ENCODE results near the gene JMJD6. TPM values are rescaled to one million over a fixed set of nuclear protein-coding genes. Genes with fewer than 3 reads are reported as not detected.
A peak's percentile ranks its signal among the peaks of the same experiment; 100 is the strongest.

The JMJD6 gene
- polyA plus RNA-seq, 1 experiment, result 17.2 TPM

DNA sequence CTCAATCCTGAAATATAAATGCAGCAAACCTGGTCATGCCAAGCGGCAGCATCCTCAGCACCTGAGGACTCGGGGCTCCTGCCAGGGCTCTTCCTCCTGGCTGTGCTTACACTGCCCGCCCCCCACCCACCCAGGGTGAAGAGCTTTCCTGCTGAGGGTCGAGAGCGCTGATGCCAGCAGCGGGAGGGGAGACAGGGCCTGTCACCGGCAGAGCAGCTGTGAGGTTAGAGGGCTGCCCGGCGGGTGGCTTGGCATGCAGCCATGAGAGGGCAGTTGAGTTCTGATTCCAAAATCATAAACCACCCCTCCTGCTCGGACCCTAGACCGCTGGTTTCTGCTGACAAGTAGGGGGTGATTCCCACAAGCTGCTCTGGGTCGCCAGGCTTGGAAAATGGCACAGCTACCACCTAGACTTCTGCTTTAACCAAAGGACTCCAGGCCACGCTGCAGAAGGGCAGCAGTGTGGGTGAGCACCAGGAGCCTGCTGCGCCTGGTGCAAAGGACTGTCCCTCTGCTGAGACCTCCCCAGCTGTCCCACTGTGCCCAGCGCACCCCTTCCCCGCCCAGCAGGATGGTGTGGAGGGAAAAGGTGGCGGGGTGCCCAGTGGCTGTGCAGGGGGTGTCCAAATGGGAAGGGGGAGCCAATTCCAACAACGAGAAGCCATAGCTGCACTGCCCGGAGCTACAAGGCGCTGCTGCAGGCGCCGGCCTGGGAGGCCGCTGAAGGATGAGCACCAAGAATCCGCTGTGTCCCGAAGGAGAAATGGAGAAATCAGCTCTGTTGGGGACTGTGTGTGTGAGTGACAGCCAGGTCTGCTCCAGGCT is 42.3 kb downstream of the JMJD6 start:
- Histone ChIP-seq H3K36me3 (ENCODE audit: control insufficient read depth, insufficient read depth, low read length) (peaks cover 30% of the 10 kb centered on the region), H3K4me3 (ENCODE audit: low read depth, low read length) (no peak overlapping the region), H3K27me3 (ENCODE audit: control insufficient read depth, insufficient read depth, low read length) (no peaks in the 10 kb centered on the region)
- TF ChIP-seq, protein P1, sequence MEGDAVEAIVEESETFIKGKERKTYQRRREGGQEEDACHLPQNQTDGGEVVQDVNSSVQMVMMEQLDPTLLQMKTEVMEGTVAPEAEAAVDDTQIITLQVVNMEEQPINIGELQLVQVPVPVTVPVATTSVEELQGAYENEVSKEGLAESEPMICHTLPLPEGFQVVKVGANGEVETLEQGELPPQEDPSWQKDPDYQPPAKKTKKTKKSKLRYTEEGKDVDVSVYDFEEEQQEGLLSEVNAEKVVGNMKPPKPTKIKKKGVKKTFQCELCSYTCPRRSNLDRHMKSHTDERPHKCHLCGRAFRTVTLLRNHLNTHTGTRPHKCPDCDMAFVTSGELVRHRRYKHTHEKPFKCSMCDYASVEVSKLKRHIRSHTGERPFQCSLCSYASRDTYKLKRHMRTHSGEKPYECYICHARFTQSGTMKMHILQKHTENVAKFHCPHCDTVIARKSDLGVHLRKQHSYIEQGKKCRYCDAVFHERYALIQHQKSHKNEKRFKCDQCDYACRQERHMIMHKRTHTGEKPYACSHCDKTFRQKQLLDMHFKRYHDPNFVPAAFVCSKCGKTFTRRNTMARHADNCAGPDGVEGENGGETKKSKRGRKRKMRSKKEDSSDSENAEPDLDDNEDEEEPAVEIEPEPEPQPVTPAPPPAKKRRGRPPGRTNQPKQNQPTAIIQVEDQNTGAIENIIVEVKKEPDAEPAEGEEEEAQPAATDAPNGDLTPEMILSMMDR (IDR thresholded peaks at IDR 0.05; ENCODE audit: insufficient read depth, low read depth, low read length), result no peak
- ChIA-PET POLR2A (no interaction called here), CTCF (interaction anchor here (0.8 to 1.2 kb wide), 4 partner anchors 12 to 161 kb away, joined by 3 read pairs; no protein-coding TSS in a partner anchor)
- no peak for DNase-seq (ENCODE audit: low read depth)

DNA sequence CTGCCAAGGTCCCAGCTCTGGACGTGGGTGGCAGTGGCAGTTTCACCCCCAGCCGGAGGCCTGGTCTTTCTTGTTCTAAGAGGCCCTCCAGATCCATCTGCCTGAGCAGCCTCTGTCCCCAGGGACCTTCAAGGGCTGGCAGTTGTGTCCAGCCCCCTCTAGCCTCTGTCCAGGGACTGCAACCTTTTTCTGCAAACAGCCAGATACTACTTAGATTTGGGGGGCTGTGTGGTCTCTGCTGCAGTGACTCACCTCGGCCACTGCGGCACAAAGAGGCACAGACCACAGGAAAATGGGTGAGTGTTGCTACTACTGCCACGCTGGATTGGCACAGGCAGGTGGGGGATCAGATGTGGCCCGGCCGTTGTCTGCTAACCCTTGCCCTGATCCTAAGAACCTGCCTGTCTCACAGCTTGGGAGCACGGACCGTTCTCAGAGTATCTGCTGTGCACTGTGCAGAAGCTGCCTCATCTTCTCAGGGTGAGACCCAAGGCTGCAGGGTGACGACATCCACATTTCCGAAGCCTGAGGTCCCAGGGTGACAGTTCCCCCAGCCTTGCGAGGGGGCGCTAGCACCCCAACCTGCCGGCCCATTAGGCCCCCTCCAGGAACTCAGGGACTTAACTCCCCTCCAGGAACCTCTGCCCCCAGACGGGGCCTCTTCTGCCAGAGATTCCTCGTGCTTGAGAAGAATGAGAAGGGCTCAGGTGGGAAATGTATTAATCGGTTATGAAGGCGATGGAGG is 43.2 kb downstream of the JMJD6 start:
- Histone ChIP-seq H3K36me3 (ENCODE audit: control insufficient read depth, insufficient read depth, low read length) (peaks cover 33% of the 10 kb centered on the region), H3K4me3 (ENCODE audit: low read depth, low read length) (no peak overlapping the region), H3K27me3 (ENCODE audit: control insufficient read depth, insufficient read depth, low read length) (no peaks in the 10 kb centered on the region)
- CTCF ChIA-PET, result interaction anchor here (0.8 to 2.7 kb wide), 3 partner anchors 25 to 124 kb away, joined by 3 to 21 read pairs (median 3); no protein-coding TSS in a partner anchor
- POLR2A ChIA-PET, result no interaction called here
- TF ChIP-seq, protein P1 (IDR thresholded peaks at IDR 0.05; ENCODE audit: insufficient read depth, low read depth, low read length), result no peak
- DNase-seq (ENCODE audit: low read depth), result no peak

DNA sequence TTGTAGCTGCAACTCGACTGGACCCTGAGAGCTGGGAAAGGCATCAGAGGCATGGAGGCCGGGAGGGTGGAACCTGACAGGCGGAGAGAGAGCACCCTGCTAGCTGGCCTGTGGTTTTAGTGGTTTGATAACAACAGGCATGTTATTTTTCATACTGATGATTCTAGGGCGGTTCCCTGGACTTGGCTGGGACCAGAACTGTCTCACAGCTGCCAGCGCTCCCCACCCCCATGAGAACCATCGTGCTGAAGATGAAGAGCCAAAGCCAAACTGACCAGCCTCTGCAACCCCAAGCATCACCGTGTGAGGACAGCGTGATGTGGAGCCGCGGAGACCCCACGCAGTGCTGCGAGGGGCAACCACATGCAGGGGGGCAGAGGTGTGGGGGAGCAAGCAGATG is 44.1 kb downstream of the JMJD6 start:
- TF ChIP-seq, protein P1 (IDR thresholded peaks at IDR 0.05; ENCODE audit: insufficient read depth, low read depth, low read length), result no peak
- ChIA-PET CTCF (interaction anchor here (0.9 to 2.7 kb wide), 23 partner anchors 9 to 169 kb away, joined by 3 to 21 read pairs (median 7); partner anchors contain the start of genes JMJD6 and METTL23), POLR2A (interaction anchor here (0.6 kb wide), 1 partner anchor 101 kb away, joined by 9 read pairs; no protein-coding TSS in a partner anchor)
- H3K36me3 ChIP-seq (ENCODE audit: control insufficient read depth, insufficient read depth, low read length), result peaks cover 34% of the 10 kb centered on the region
- no peaks in the 10 kb centered on the region for H3K27me3 ChIP-seq (ENCODE audit: control insufficient read depth, insufficient read depth, low read length)
- no peak overlapping the region for H3K4me3 ChIP-seq (ENCODE audit: low read depth, low read length)
- DNase-seq (ENCODE audit: low read depth), result no peak

DNA sequence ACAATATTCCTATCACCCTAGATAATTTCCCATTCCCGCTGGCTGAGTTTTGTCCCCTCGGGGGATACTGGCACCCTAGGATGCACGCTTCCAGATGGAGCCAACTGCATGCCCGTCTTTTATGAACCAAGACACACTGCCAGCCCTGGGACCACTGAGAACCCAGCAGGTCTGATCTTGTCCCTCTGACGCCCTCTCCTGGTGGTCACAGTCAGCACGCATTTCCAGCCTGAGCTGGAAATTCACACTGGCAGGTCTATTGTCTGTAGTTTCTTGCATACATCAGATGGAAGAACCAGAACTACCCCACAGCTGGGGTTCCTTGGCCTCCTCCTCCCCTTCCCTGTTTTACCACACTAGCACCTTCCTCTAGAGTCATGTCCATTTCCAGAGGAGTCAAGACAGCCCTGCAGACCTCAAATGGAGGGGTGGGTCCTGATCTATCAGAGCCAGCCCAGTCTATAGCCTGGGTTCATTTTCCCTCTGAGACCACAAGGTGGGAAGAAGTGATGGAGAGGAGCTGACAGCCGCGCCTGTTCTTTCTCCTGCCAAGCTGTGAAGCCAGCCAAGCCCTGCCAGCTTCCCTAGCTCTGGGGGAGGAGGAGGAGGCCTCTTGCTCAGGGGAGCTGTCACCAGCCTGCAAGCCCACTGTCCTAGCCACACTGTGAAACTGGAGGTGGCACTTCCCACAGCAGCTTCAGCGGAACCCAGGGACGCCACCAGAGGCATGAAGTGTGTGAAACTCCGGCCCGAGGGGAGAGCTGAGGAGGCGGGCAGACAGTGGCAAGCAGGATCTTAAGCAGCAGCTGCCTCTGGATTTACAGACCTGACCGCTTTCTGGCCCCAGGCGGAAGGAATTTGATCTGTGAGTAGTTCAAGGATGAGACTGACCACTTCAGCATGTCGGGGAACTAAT is 44.9 kb downstream of the JMJD6 start:
- POLR2A ChIA-PET, result interaction anchor here (0.6 kb wide), 1 partner anchor 102 kb away, joined by 9 read pairs; no protein-coding TSS in a partner anchor
- H3K27me3 ChIP-seq (ENCODE audit: control insufficient read depth, insufficient read depth, low read length), result no peaks in the 10 kb centered on the region
- no peak overlapping the region for H3K4me3 ChIP-seq (ENCODE audit: low read depth, low read length)
- TF ChIP-seq, protein P1 (IDR thresholded peaks at IDR 0.05; ENCODE audit: insufficient read depth, low read depth, low read length), result peak; percentile 87
- DNase-seq (ENCODE audit: low read depth), result no peak
- peaks cover 34% of the 10 kb centered on the region for H3K36me3 ChIP-seq (ENCODE audit: control insufficient read depth, insufficient read depth, low read length)
- CTCF ChIA-PET, result interaction anchor here (0.6 to 2.7 kb wide), 39 partner anchors 8 to 770 kb away, joined by 3 to 21 read pairs (median 5); partner anchors contain the start of genes JMJD6 and METTL23
